HG02970 (cell line): ENCODE data around the gene LSP1.
"Not testable (repeated sequence)": the region's sequence is repeated elsewhere in the genome, so short reads cannot be mapped to it uniquely, and the experiment has no call there.

Experiments
- ATAC-seq: cut with Tn5 transposase; IDR thresholded peaks from one replicate; pipeline ENCODE4 v1.9.1; 2021; ENCODE audit warnings: mild to moderate bottlenecking, moderate library complexity, moderate number of reproducible peaks; ENCODE audit not compliant: unreplicated experiment, low FRiP score

Gene LSP1, protein sequence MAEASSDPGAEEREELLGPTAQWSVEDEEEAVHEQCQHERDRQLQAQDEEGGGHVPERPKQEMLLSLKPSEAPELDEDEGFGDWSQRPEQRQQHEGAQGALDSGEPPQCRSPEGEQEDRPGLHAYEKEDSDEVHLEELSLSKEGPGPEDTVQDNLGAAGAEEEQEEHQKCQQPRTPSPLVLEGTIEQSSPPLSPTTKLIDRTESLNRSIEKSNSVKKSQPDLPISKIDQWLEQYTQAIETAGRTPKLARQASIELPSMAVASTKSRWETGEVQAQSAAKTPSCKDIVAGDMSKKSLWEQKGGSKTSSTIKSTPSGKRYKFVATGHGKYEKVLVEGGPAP

DNA sequence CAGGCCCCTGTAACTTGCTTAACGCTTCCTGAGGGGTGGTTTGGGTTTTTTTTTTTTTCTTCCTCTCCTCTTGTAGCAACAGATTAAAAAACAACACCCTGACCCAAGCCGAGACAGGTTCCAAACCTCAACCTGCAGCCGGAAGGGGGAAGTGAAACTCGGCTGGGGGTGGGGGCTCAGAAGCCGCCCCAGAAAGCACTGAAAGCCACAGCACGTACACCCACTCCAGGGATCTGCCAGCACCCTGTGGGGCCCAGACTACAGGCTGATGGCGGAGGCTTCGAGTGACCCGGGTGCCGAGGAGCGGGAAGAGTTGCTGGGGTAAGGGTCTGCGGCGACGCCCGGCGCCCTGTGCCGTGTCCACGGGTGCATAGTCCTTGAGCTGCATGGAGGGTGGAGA is at the start of gene LSP1:
LSP1 (plus strand) TSS at position 208 of the 400 bp plus-strand sequence; CDS start at position 269, 61 bp downstream.
- peak; percentile 31 for ATAC-seq

DNA sequence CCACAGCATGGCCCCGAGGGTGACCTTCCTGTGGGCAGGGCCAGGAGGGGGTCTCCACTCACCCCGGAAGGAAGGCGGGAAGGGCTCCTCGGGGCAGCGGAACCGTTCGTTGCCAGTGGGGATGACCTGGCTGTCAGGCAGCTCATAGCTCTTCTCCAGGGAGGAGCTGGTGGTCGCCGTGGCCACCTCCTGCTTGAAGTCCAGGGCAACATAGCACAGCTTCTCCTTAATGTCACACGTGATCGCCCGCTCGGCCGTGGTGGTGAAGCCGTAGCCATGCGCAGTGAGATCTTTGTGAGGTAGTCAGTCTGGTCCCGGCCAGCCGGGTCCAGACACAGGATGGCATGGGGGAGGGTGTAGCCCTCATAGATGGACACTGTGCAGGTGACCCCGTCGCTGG is 49.6 kb upstream of the LSP1 start:
- no peak for ATAC-seq

- ATAC-seq, result not testable (repeated sequence)
Measured at GRCh38 chr11:1803835-1804519, 48.9 kb upstream of the LSP1 start.

GRCh38 chr11:1805525-1805924 is 47.4 kb upstream of the LSP1 start:
- ATAC-seq, result no peak

GRCh38 chr11:1807264-1807995 is 45.5 kb upstream of the LSP1 start:
- ATAC-seq, result no peak

DNA sequence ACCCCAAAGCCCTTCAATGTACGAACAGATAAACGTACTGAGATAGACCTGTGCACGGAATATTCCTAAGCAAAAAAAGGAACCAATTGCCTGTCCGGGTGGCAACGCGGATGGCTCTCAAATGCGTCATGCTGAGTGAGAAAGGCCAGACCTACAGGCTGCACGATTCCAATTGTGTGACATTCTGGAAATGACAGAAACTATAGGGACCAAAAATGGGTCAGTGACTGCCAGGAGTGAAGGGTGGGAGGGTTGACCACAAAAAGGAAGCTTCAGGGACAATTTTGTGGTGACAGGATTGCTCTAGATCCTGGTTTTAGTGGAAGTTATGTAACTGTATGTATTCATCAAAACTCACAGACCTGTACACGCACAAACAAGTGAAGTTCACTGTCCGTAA is 42.1 kb upstream of the LSP1 start:
- ATAC-seq, result no peak

DNA sequence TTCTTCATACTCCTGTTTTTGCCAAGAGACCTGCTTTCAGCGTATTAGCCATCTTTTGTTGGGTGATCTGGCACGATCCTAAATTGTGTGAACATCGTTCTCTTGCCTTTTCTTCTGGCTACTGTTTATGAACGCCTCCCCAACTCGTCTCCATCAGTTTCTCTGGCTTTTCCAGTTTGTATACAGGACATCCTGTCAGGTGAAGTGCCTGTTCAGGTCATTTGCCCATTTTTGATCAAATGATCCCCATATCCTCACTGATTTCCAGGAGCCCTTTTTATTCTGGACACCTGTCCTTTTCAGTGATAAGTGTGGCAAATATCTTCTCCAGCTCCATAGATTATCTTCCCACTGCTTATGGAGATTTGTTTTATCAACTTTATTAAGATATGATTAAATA is 40.6 kb upstream of the LSP1 start:
- no peak for ATAC-seq

DNA sequence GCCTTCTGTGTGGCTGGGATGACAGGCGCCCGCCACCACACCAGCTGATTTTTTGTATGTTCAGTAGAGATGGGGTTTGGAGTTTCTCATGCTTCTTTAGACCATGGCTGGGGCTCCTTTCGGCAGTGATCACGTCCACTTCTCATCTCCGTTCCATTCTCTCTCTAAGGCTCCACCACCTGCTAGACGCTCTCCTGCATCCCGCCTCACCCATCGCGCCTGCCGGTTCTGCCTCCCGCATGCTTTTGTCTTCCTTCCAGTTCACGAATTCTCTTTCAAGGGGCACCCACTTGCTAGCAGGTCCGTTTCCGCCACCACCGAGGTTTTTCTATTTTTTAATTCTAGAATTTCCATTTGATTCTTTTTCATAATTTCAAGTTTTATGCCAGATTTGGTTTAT is 40.1 kb upstream of the LSP1 start:
- no peak for ATAC-seq

- ATAC-seq, result not testable (repeated sequence)
Measured at GRCh38 chr11:1813356-1813755, 39.5 kb upstream of the LSP1 start.

GRCh38 chr11:1814691-1815090 is 38.2 kb upstream of the LSP1 start:
- no peak for ATAC-seq

GRCh38 chr11:1815311-1815710 is 37.6 kb upstream of the LSP1 start:
- ATAC-seq, result no peak

- no peak for ATAC-seq
Measured at GRCh38 chr11:1815751-1816150, 37.1 kb upstream of the LSP1 start.

DNA sequence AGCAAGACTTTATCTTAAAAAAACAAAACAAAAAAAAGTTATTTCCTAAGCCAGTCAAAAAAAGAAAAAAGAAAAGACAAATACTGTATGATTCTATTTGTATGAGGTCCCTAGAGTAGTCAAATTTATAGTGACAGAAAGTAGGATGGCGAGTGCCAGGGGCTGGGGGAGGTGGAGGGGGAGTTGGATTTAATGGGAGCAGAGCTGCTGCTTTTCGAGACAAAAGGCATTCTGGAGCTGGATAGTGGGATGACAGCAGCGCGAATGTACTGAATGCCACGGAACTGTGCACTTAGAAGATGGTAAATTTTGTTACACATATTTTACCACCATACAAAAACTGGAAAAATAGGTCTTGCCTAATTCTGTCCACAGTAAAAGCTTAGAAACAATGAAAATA is 35.9 kb upstream of the LSP1 start:
- ATAC-seq, result no peak

DNA sequence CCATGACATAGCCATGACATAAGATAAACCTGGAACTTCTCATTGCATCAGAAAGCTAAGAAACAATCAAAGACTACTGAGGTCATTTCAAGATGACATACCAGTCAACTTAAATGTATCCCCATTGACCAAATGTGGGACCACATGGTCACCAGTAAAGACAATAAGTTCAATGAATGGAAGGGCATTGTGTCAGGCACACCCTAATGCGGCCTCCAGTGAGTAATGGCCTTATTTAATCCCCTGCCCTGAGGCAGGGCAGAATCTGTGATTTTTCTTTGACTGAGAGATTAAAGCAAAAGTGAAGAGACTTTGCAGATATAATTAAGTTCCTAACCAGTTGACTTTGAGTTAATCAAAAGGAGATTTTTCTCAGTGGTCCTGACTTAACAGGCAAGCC is 35.4 kb upstream of the LSP1 start:
- no peak for ATAC-seq

DNA sequence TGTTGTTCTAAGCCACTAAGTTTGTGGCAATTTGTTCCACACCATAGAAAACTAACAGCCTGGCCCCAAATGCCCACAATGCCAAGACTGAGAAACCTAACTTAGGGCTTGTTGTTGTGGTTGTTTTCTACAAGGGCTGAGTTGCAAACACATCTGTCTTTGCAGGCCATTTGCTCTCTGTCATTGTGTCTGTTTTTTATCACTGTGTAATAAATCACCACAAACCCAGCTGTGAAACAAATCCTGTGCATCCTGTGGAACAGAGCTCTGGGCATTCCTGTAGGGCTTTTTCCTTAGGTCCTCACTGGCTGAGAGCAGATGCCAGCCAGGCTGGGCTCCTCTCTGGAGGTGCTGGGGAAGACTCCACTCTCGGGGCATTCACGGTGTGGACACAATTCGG is 33.8 kb upstream of the LSP1 start:
- no peak for ATAC-seq

GRCh38 chr11:1820463-1821325 is 32.2 kb upstream of the LSP1 start:
- no peak for ATAC-seq

GRCh38 chr11:1821562-1821961 is 31.3 kb upstream of the LSP1 start:
- ATAC-seq, result no peak

GRCh38 chr11:1822648-1823375 is 30.1 kb upstream of the LSP1 start:
- no peak for ATAC-seq

GRCh38 chr11:1823376-1824220 is 29.3 kb upstream of the LSP1 start:
- no peak for ATAC-seq
